ENCODE data around the gene PPHLN1. TPM values are rescaled to one million over a fixed set of nuclear protein-coding genes. Genes with fewer than 3 reads are reported as not detected.

PPHLN1 gene
- total RNA-seq, 2 donors from 2014 or later, result 52.1 to 54.7 TPM

GRCh38 chr12:42468341-42468821 is 142.4 kb downstream of the PPHLN1 start:
- Histone ChIP-seq H3K4me1 (replicated peaks) (no peaks in the 10 kb centered on the region), H3K4me3 (no peak overlapping the region), H3K27me3 (replicated peaks; ENCODE audit: insufficient read depth) (no peaks in the 10 kb centered on the region), H3K36me3 (no peaks in the 10 kb centered on the region), H3K9me3 (no peaks in the 10 kb centered on the region), H3K27ac (no peak overlapping the region)
- DNase-seq (ENCODE audit: low spot score), result no peak
- 49% methylated on average over 9 of the region's 9 CpGs for WGBS
- no peak for TF ChIP-seq POLR2A (IDR thresholded peaks at IDR 0.05)
- no peak for TF ChIP-seq POLR2AphosphoS5 (IDR thresholded peaks at IDR 0.05)
- TF ChIP-seq CTCF (IDR thresholded peaks at IDR 0.05), result no peak
- intact Hi-C loops (cut with DNase I), result no loop called here

DNA sequence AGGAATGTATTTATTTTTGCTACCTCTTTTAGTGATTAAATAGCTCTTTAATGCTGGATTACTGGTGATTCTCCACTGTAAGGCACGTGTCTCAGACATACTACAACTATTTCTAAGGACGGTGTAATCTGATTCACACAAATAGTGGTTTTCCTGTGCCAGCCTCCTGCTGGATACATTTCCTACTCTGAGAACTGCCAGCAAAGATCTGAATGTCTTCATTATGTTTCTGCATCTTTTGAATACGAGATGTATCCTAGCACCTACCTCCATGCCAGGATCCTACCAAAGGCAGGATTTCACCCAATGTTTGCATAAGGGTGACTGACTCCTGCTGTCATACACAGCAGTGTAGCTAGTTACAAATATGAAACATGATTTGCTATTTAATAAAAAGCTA is 143.0 kb downstream of the PPHLN1 start:
- no peak overlapping the region for H3K4me3 ChIP-seq
- TF ChIP-seq CTCF (IDR thresholded peaks at IDR 0.05), result no peak
- TF ChIP-seq POLR2AphosphoS5 (IDR thresholded peaks at IDR 0.05), result no peak
- no peak for TF ChIP-seq POLR2A (IDR thresholded peaks at IDR 0.05)
- intact Hi-C loops (cut with DNase I), result no loop called here
- H3K4me1 ChIP-seq (replicated peaks), result no peaks in the 10 kb centered on the region
- H3K27ac ChIP-seq, result no peak overlapping the region
- 35% methylated on average over 3 of the region's 3 CpGs for WGBS
- H3K27me3 ChIP-seq (replicated peaks; ENCODE audit: insufficient read depth), result no peaks in the 10 kb centered on the region
- H3K36me3 ChIP-seq, result no peaks in the 10 kb centered on the region
- no peak for DNase-seq (ENCODE audit: low spot score)
- H3K9me3 ChIP-seq, result no peaks in the 10 kb centered on the region

DNA sequence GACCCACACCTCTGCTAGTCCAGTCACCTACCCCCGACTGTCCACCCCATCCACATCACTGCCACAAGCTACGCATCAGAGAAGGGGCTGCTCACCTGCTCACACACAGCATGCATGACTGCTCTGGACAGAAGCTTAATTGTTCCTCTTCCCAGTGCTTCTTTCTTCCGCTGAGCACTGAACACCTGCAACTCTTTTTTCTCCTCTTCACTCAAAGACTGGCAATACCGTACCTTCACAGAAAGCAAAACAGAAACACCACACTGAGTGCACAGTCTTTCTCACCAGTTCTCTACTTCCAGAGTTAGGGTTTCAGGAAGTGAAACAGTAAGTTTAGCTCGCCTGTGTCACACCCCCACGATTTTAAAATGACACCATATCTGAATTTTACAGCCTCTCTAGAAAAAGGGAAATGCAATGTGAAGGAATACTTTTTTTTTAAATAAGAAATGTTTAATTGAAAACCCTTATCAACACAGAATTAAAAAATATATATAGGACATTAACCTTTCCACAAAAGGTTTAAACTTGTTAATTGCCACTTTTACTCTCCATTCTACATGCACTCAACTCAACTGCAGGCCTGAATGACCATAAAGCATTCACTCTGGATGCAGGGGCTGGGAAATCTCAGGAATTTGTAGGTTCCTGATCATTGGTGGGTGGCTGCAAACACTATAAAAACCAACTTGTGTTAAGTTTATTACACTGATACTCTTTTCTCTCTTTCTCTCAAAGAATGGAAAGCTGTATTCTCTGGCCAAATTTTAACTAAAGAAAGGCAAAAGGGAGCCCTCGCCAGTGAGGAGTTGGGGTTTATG is 143.6 kb downstream of the PPHLN1 start:
- DNase-seq (ENCODE audit: low spot score), result no peak
- intact Hi-C loops (cut with DNase I), result no loop called here
- Histone ChIP-seq H3K27ac (no peak overlapping the region), H3K4me1 (replicated peaks) (no peaks in the 10 kb centered on the region), H3K27me3 (replicated peaks; ENCODE audit: insufficient read depth) (no peaks in the 10 kb centered on the region), H3K9me3 (no peaks in the 10 kb centered on the region), H3K36me3 (no peaks in the 10 kb centered on the region), H3K4me3 (no peak overlapping the region)
- TF ChIP-seq POLR2AphosphoS5 (IDR thresholded peaks at IDR 0.05), result no peak
- TF ChIP-seq CTCF (IDR thresholded peaks at IDR 0.05), result no peak
- no peak for TF ChIP-seq POLR2A (IDR thresholded peaks at IDR 0.05)
- WGBS, result 71% methylated on average over 7 of the region's 7 CpGs

GRCh38 chr12:42472376-42472775 is 146.4 kb downstream of the PPHLN1 start:
- TF ChIP-seq POLR2A (IDR thresholded peaks at IDR 0.05) (no peak), CTCF (IDR thresholded peaks at IDR 0.05) (no peak), POLR2AphosphoS5 (IDR thresholded peaks at IDR 0.05) (no peak)
- no peak for DNase-seq (ENCODE audit: low spot score)
- 74% methylated on average over 3 of the region's 3 CpGs for WGBS
- Histone ChIP-seq H3K4me1 (replicated peaks) (no peaks in the 10 kb centered on the region), H3K36me3 (no peaks in the 10 kb centered on the region), H3K9me3 (no peaks in the 10 kb centered on the region), H3K4me3 (no peak overlapping the region), H3K27ac (no peak overlapping the region), H3K27me3 (replicated peaks; ENCODE audit: insufficient read depth) (no peaks in the 10 kb centered on the region)
- intact Hi-C loops (cut with DNase I), result no loop called here

- no peaks in the 10 kb centered on the region for H3K4me1 ChIP-seq (replicated peaks)
- H3K36me3 ChIP-seq, result no peaks in the 10 kb centered on the region
- TF ChIP-seq CTCF (IDR thresholded peaks at IDR 0.05) (no peak), POLR2AphosphoS5 (IDR thresholded peaks at IDR 0.05) (no peak), POLR2A (IDR thresholded peaks at IDR 0.05) (no peak)
- no peaks in the 10 kb centered on the region for H3K27me3 ChIP-seq (replicated peaks; ENCODE audit: insufficient read depth)
- DNase-seq (ENCODE audit: low spot score), result no peak
- H3K4me3 ChIP-seq, result no peak overlapping the region
- H3K9me3 ChIP-seq, result no peaks in the 10 kb centered on the region
- intact Hi-C loops (cut with DNase I), result no loop called here
- WGBS, result 48% methylated on average over 1 of the region's 1 CpG
- H3K27ac ChIP-seq, result no peak overlapping the region
Observed at GRCh38 chr12:42473130-42473529, 147.2 kb downstream of the PPHLN1 start.
